Loucy (cell line): ENCODE results near the gene TTLL12.
A peak's percentile ranks its signal among the peaks of the same experiment; 100 is the strongest.

Experiments
- H2AFZ ChIP-seq: fragments of 200-600 bp; sonication (generic); 2 replicates; pipeline ENCODE4 v1.6.0; 2016; ENCODE audit warnings: antibody characterized with exemption, mild to moderate bottlenecking, low read length, moderate library complexity
- H3F3A ChIP-seq: fragments of 200-600 bp; 2 replicates; pipeline ENCODE4 v1.6.0; 2016; ENCODE audit warnings: antibody characterized with exemption, low read depth, mild to moderate bottlenecking
- H3K27me3 ChIP-seq: fragments of 200-600 bp; sonication (generic); 2 replicates; pipeline ENCODE4 v1.6.1; 2014; ENCODE audit warnings: low read length, mild to moderate bottlenecking; ENCODE audit not compliant: insufficient read depth, poor library complexity, severe bottlenecking
- H3K36me3 ChIP-seq: fragments of 200-600 bp; sonication (generic); 2 replicates; pipeline ENCODE4 v1.6.1; 2016; ENCODE audit warnings: low read length; ENCODE audit not compliant: insufficient read depth
- H3K4me1 ChIP-seq: fragments of 200-600 bp; sonication (generic); 2 replicates; pipeline ENCODE4 v1.5.1; 2014; ENCODE audit warnings: low read length, mild to moderate bottlenecking; ENCODE audit not compliant: insufficient read depth, poor library complexity, severe bottlenecking
- H3K4me2 ChIP-seq: fragments of 200-600 bp; sonication (generic); 2 replicates; pipeline ENCODE4 v1.6.0; 2014; ENCODE audit warnings: antibody characterized with exemption, low read length, low read depth, mild to moderate bottlenecking; ENCODE audit not compliant: poor library complexity, severe bottlenecking
- H3K4me3 ChIP-seq: fragments of 200-600 bp; sonication (generic); 2 replicates; pipeline ENCODE4 v1.5.1; 2014; ENCODE audit warnings: low read length, mild to moderate bottlenecking, mixed read lengths; ENCODE audit not compliant: poor library complexity, severe bottlenecking
- H3K79me2 ChIP-seq: fragments of 200-600 bp; sonication (generic); 2 replicates; pipeline ENCODE4 v1.6.1; 2014; ENCODE audit warnings: low read length; ENCODE audit not compliant: insufficient read depth
- H3K9ac ChIP-seq: fragments of 200-600 bp; sonication (generic); 2 replicates; pipeline ENCODE4 v1.6.0; 2014; ENCODE audit warnings: mild to moderate bottlenecking, low read depth, low read length, moderate library complexity; ENCODE audit not compliant: poor library complexity, severe bottlenecking
- H3K9me2 ChIP-seq: fragments of 200-600 bp; sonication (generic); replicated peaks from 2 replicates; pipeline ENCODE4 v1.6.1; 2016; ENCODE audit warnings: low read depth, low read length, mixed read lengths
- H3K9me3 ChIP-seq: fragments of 200-600 bp; sonication (generic); 2 replicates; pipeline ENCODE4 v1.6.1; 2014; ENCODE audit warnings: mild to moderate bottlenecking, antibody characterized with exemption, low read length, low read depth; ENCODE audit not compliant: insufficient read depth
- H4K20me1 ChIP-seq: fragments of 200-600 bp; sonication (generic); 2 replicates; pipeline ENCODE4 v1.6.0; 2014; ENCODE audit warnings: antibody characterized with exemption, low read length, mild to moderate bottlenecking; ENCODE audit not compliant: insufficient read depth, poor library complexity, severe bottlenecking
- EZH2phosphoT487 ChIP-seq: fragments of 200-600 bp; IDR thresholded peaks from 2 replicates; pipeline ENCODE4 v1.6.1; 2018; ENCODE audit warnings: antibody characterized with exemption, mild to moderate bottlenecking, moderate library complexity, borderline replicate concordance
- TF ChIP-seq, protein P1 (sequence below): fragments of 200-600 bp; sonication (generic); conservative IDR thresholded peaks from 2 replicates; pipeline ENCODE4 v1.5.1; 2014; ENCODE audit warnings: mild to moderate bottlenecking, antibody characterized with exemption, low read length

TTLL12 gene

DNA sequence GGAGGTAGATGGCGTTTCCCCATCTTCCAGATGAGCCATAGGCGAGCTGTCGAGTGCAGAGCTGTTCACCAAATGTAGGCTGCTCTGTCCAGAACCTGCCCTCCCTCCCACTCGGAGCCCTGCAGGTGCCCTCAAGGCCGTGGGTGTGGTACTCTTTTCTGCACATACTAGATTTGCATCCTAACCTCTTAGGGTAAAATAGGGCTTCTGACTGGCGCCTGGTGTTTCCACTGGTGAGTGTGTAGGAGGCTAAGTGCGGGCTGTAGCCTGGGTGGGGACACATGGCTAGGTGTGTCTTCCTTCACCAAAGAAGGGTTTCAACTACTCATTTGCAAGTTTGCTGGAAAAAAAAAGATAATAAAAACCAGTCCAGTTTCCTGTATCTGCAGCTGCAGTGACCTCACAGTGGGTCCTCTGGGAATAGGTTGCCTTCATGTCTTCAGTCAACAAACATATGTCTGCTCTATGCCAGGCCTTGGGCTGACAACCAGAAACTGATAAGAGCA is 67.9 kb downstream of the TTLL12 start:
- Histone ChIP-seq H3K79me2 (no peaks in the 10 kb centered on the region), H3K27me3 (no peaks in the 10 kb centered on the region), H3K4me3 (no peak overlapping the region), H3K9me3 (no peaks in the 10 kb centered on the region), H3K9me2 (no peaks in the 10 kb centered on the region), H3K4me1 (peaks cover 17% of the 10 kb centered on the region), H3K9ac (no peak overlapping the region), H2AFZ (no peak overlapping the region; the same call in 1 of the 2 replicates), H3K4me2 (peak overlapping the region; percentile 26), H3F3A (no peaks in the 10 kb centered on the region), H4K20me1 (no peaks in the 10 kb centered on the region), H3K36me3 (no peaks in the 10 kb centered on the region)
- no peak for TF ChIP-seq EZH2phosphoT487
- TF ChIP-seq, protein P1, sequence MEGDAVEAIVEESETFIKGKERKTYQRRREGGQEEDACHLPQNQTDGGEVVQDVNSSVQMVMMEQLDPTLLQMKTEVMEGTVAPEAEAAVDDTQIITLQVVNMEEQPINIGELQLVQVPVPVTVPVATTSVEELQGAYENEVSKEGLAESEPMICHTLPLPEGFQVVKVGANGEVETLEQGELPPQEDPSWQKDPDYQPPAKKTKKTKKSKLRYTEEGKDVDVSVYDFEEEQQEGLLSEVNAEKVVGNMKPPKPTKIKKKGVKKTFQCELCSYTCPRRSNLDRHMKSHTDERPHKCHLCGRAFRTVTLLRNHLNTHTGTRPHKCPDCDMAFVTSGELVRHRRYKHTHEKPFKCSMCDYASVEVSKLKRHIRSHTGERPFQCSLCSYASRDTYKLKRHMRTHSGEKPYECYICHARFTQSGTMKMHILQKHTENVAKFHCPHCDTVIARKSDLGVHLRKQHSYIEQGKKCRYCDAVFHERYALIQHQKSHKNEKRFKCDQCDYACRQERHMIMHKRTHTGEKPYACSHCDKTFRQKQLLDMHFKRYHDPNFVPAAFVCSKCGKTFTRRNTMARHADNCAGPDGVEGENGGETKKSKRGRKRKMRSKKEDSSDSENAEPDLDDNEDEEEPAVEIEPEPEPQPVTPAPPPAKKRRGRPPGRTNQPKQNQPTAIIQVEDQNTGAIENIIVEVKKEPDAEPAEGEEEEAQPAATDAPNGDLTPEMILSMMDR: no peak

DNA sequence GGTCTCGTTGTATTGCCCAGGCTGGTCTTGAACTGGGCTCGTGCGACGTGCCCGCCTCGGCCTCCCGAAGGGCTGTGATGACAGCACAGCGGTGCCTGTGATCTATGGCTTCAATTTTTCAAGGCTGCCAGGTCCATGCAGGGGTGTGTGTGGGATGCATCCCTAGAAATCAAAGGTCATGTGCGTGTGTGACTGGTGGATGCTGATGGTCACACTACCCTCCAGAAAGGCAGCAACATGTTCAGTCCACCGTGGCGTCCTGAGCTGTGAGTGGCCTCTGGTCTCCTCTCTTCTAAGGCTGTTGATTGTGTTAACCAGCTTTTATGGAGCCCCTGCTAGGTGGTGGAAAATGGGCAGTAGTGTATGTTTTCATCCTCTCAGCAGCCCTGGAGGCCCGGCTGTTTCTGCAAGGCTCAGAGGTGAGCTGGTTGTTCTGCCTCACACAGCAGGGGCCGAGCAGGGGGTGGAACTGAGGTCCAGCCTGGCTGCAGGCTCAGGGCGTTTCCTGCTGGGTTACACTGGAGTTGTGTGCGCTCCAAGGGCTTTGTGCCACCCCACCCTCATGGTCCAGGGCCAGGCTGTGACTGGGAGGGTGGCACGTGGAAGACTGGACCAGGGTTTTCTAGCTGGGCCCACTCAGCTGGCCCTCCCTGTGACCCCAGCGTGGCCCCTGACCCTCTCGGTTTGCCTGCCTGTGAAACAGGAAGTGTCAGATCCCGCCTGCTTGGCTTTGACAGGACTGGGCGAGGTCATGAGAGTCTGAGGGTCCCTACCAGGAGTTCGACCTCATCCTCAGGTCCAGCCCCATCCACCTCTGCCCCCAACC is 68.7 kb downstream of the TTLL12 start:
- H3K4me2 ChIP-seq: peak overlapping the region; percentile 26
- no peak for TF ChIP-seq EZH2phosphoT487
- TF ChIP-seq, protein P1: no peak
- H3K9me2 ChIP-seq: no peaks in the 10 kb centered on the region
- H3K79me2 ChIP-seq: no peaks in the 10 kb centered on the region
- no peaks in the 10 kb centered on the region for H3F3A ChIP-seq
- no peaks in the 10 kb centered on the region for H4K20me1 ChIP-seq
- no peak overlapping the region for H3K9ac ChIP-seq
- no peak overlapping the region for H3K4me3 ChIP-seq
- H3K27me3 ChIP-seq: no peaks in the 10 kb centered on the region
- no peaks in the 10 kb centered on the region for H3K36me3 ChIP-seq
- no peaks in the 10 kb centered on the region for H3K9me3 ChIP-seq
- no peak overlapping the region; the same call in 1 of the 2 replicates for H2AFZ ChIP-seq
- H3K4me1 ChIP-seq: peaks cover 25% of the 10 kb centered on the region

DNA sequence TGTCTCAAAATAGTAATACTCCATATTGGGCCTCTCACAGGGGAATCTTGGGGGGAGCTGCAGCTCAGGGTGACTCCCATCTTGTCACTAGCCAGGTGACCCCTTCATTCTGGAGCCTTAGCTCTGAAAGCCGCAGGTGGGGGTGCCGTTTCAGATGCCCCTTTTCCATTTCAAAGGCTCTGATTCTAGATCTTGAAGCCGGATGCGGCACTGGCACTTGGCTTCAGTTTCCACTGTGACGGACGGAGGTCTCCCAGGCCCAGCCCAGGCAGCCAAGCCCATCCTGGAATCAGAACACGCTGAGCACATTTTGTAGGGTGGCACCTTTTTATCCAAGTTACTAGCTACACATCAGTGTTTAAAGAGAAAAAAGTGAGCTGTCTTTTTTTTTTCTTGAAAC is 70.0 kb downstream of the TTLL12 start:
- H2AFZ ChIP-seq: no peak overlapping the region
- no peaks in the 10 kb centered on the region for H4K20me1 ChIP-seq
- no peak overlapping the region for H3K4me2 ChIP-seq
- no peaks in the 10 kb centered on the region for H3K27me3 ChIP-seq
- no peaks in the 10 kb centered on the region for H3K9me2 ChIP-seq
- TF ChIP-seq, protein P1: no peak
- no peak for TF ChIP-seq EZH2phosphoT487
- no peaks in the 10 kb centered on the region for H3F3A ChIP-seq
- no peaks in the 10 kb centered on the region for H3K9me3 ChIP-seq
- H3K4me3 ChIP-seq: no peak overlapping the region
- H3K79me2 ChIP-seq: no peaks in the 10 kb centered on the region
- no peak overlapping the region for H3K9ac ChIP-seq
- peaks cover 25% of the 10 kb centered on the region for H3K4me1 ChIP-seq
- H3K36me3 ChIP-seq: no peaks in the 10 kb centered on the region
